HCT116 (cell line): Measurements from ENCODE around the gene EPS8L2. TPM values are rescaled to one million over a fixed set of nuclear protein-coding genes. Genes with fewer than 3 reads are reported as not detected.

ENCODE experiments used
- ATAC-seq: fragments of 200-7000 bp; cut with Tn5 transposase; 2 replicates; pipeline ENCODE4 v1.9.1; 2020; ENCODE audit warnings: mild to moderate bottlenecking, moderate library complexity
- BruUV-seq: library from RNA; stranded (reverse); fragments of 400-500 nt; replicated peaks from 2 replicates; lab custom pipeline; 2021; lab: Mats Ljungman, UMichigan
- CTCF ChIA-PET: fragments of 300-600 bp; sonication (Branson Sonifier 250); formaldehyde crosslinking; loops from one replicate; lab custom pipeline; 2021; ENCODE audit warnings: antibody characterized with exemption; lab: Charles Lee
- POLR2A ChIA-PET: fragments of 300-600, 350-600 bp; sonication (Branson Sonifier 250); formaldehyde crosslinking; loops from one replicate; lab custom pipeline; 2021; ENCODE audit warnings: antibody characterized with exemption; lab: Charles Lee
- RAD21 ChIA-PET, 2 experiments: fragments of 300-600 bp; sonication (Branson Sonifier 250); formaldehyde crosslinking; loops; one replicate each; lab custom pipeline; 2023; ENCODE audit warnings: low total read pairs in 2 of 2; ENCODE audit not compliant: uncharacterized antibody in 2 of 2, unreplicated experiment in 2 of 2, low non-redundant PET in 1 of 2; lab: Charles Lee
- DNase-seq: peaks from one replicate; pipeline ENCODE4 v3.0.0-alpha.2; 2010; ENCODE audit warnings: low read depth, low spot score
- H2AFZ ChIP-seq: fragments of 200-600 bp; shearing (Covaris generic), sonication (generic); 2 replicates; pipeline ENCODE4 v1.6.1; 2017; ENCODE audit warnings: low read depth, mixed run types, mixed read lengths, antibody characterized with exemption, low read length; ENCODE audit not compliant: poor library complexity, severe bottlenecking
- H3K27ac ChIP-seq: 2 replicates; pipeline ENCODE4 v1.5.1; 2012; ENCODE audit warnings: low read depth, low read length
- H3K27me3 ChIP-seq: fragments of 200-600 bp; sonication (generic); 2 replicates; pipeline ENCODE4 v1.6.1; 2016; ENCODE audit warnings: mixed run types, low read length, mixed read lengths; ENCODE audit not compliant: insufficient read depth
- H3K36me3 ChIP-seq, 2 experiments: fragments of 200-500 bp in 1 of 2; fragments of 200-600 bp in 1 of 2; sonication (Bioruptor generic) in 1 of 2; sonication (generic) in 1 of 2; 2 replicates each; pipeline versions ENCODE4 v1.5.1 to v1.6.1; 2014 to 2016; ENCODE audit warnings: low read length in 2 of 2, inconsistent platforms in 1 of 2, mixed read lengths in 1 of 2, mixed run types in 1 of 2; ENCODE audit not compliant: insufficient read depth in 2 of 2, control insufficient read depth in 1 of 2
- H3K4me1 ChIP-seq, 2 experiments: fragments of 200-600 bp in 1 of 2; sonication (generic) in 1 of 2; 2 replicates each; pipeline versions ENCODE4 v1.5.1 to v1.6.1; 2012 to 2017; ENCODE audit warnings: low read length in 2 of 2, inconsistent platforms in 1 of 2, mild to moderate bottlenecking in 1 of 2, mixed read lengths in 1 of 2, mixed run types in 1 of 2, moderate library complexity in 1 of 2; ENCODE audit not compliant: insufficient read depth in 2 of 2, control insufficient read depth in 1 of 2
- H3K4me2 ChIP-seq: fragments of 200-600 bp; sonication (generic); 2 replicates; pipeline ENCODE4 v1.6.1; 2017; ENCODE audit warnings: mixed run types, low read length, mixed read lengths
- H3K4me3 ChIP-seq, 2 experiments: fragments of 200-600 bp in 1 of 2; sonication (generic) in 1 of 2; replicated peaks in 1 of 2; 2 replicates each; pipeline ENCODE4 v1.5.1; 2011 to 2016; ENCODE audit warnings: low read length in 2 of 2, control low read depth in 1 of 2, low read depth in 1 of 2, mild to moderate bottlenecking in 1 of 2, mixed read lengths in 1 of 2, mixed run types in 1 of 2
- H3K79me2 ChIP-seq: fragments of 200-600 bp; sonication (generic); 2 replicates; pipeline ENCODE4 v1.6.1; 2017; ENCODE audit warnings: mild to moderate bottlenecking, mixed run types, low read length, moderate library complexity, mixed read lengths; ENCODE audit not compliant: insufficient read depth
- H3K9ac ChIP-seq: fragments of 200-600 bp; sonication (generic); 2 replicates; pipeline ENCODE4 v1.6.1; 2016; ENCODE audit warnings: low read length, mixed read lengths
- H3K9me2 ChIP-seq: fragments of 200-600 bp; sonication (generic), shearing (Covaris generic); 2 replicates; pipeline ENCODE4 v1.6.1; 2017; ENCODE audit warnings: mixed run types, mild to moderate bottlenecking, moderate library complexity; ENCODE audit not compliant: insufficient read depth
- H3K9me3 ChIP-seq, 2 experiments: fragments of 200-500 bp in 1 of 2; fragments of 200-600 bp in 1 of 2; sonication (Bioruptor generic) in 1 of 2; sonication (generic) in 1 of 2; 2 replicates each; pipeline ENCODE4 v1.6.1; 2014 to 2017; ENCODE audit warnings: low read length in 2 of 2, mixed read lengths in 2 of 2, inconsistent platforms in 1 of 2, low read depth in 1 of 2, mild to moderate bottlenecking in 1 of 2, mixed run types in 1 of 2, moderate library complexity in 1 of 2; ENCODE audit not compliant: control insufficient read depth in 1 of 2, insufficient read depth in 1 of 2
- H4K20me1 ChIP-seq: fragments of 200-600 bp; sonication (generic), shearing (Covaris generic); 2 replicates; pipeline ENCODE4 v1.6.1; 2017; ENCODE audit warnings: mixed run types, mild to moderate bottlenecking, moderate library complexity; ENCODE audit not compliant: insufficient read depth
- ELF1 ChIP-seq: IDR thresholded peaks from 2 replicates; pipeline ENCODE4 v1.6.1; 2012; ENCODE audit warnings: low read depth, borderline replicate concordance
- JUND ChIP-seq: IDR thresholded peaks from 2 replicates; pipeline ENCODE4 v1.6.1; 2012
- REST ChIP-seq: IDR thresholded peaks from 2 replicates; pipeline ENCODE4 v1.6.1; 2012; ENCODE audit warnings: low read depth
- ZNF274 ChIP-seq: fragments of 200-500 bp; sonication (Bioruptor generic); IDR thresholded peaks from 2 replicates; pipeline ENCODE4 v1.6.1; 2014; ENCODE audit warnings: mild to moderate bottlenecking, low read depth, low read length, inconsistent platforms
- intact Hi-C: fragments of 100-400 bp; cut with micrococcal nuclease; formaldehyde crosslinking; loops from 2 replicates; pipeline ENCODE4 v1.10.0; 2022
- total RNA-seq: library from RNA; stranded (reverse); gene quantifications from one replicate; pipeline ENCODE4 v1.2.1, GENCODE V29; 2021; ENCODE audit not compliant: unreplicated experiment

The EPS8L2 gene
- total RNA-seq, 1 experiment from 2014 or later = 157 TPM

GRCh38 chr11:719214-720016 is 13.4 kb downstream of the EPS8L2 start:
- POLR2A ChIA-PET = interaction anchor here (0.7 kb wide), 1 partner anchor 55 kb away, joined by 3 read pairs; no protein-coding TSS in a partner anchor
- ATAC-seq (no peak), DNase-seq (no peak)
- H3K4me2 ChIP-seq = no peak overlapping the region
- peaks cover 0 to 12% of the 10 kb centered on the region in 2 experiments; a peak in 2 of 4 replicates for H3K4me1 ChIP-seq
- intact Hi-C loops = no loop called here
- no peaks in the 10 kb centered on the region for H3K27me3 ChIP-seq
- CTCF ChIA-PET = interaction anchor here (1.3 kb wide), 1 partner anchor 24 kb away, joined by 5 read pairs; the partner anchor contains the start of genes DEAF1 and TMEM80
- no peak overlapping the region for H2AFZ ChIP-seq
- no peaks in the 10 kb centered on the region for H3K9me2 ChIP-seq
- no peaks in the 10 kb centered on the region for H3K9me3 ChIP-seq
- H4K20me1 ChIP-seq = no peaks in the 10 kb centered on the region
- no peak for TF ChIP-seq ZNF274
- TF ChIP-seq ELF1 = no peak
- no peak for TF ChIP-seq REST
- no peak for TF ChIP-seq JUND
- no peak overlapping the region for H3K9ac ChIP-seq
- no peak overlapping the region for H3K27ac ChIP-seq
- no peak overlapping the region for H3K4me3 ChIP-seq
- H3K79me2 ChIP-seq = peaks cover 8% of the 10 kb centered on the region; the same call in 1 of the 2 replicates
- RAD21 ChIA-PET = no interaction called here
- no TSS peak for BruUV-seq
- H3K36me3 ChIP-seq = peaks cover 3 to 8% of the 10 kb centered on the region in 2 experiments; a peak in 2 of 4 replicates
